Activated CD8-positive, alpha-beta memory T cell treated with anti-CD3 and anti-CD28 coated beads, Interleukin-2, amount 50 U/mL, for 1 hour (primary cell): ENCODE measurements around the gene NPDC1.
"Not testable (repeated sequence)": the region's sequence is repeated elsewhere in the genome, so short reads cannot be mapped to it uniquely, and the experiment has no call there.

Experiments used
- DNase-seq: peaks from one replicate; pipeline ENCODE4 v3.0.0-alpha.2; 2020; ENCODE audit errors: extremely low read depth

The NPDC1 gene

GRCh38 chr9:137074657-137075274, 28.8 kb upstream of the NPDC1 start:
- DNase-seq, result no peak

- DNase-seq, result no peak
These were observed 28.0 kb upstream of the NPDC1 start for GRCh38 chr9:137073992-137074399.

- DNase-seq, result no peak
These were observed 25.3 kb upstream of the NPDC1 start for GRCh38 chr9:137071282-137071681.

GRCh38 chr9:137070906-137071275, 24.9 kb upstream of the NPDC1 start:
- DNase-seq, result no peak

GRCh38 chr9:137070201-137070905, 24.4 kb upstream of the NPDC1 start, which contains the start of gene SAPCD2:
TSS of gene SAPCD2 (minus strand) at chr9:137070557. CDS start at chr9:137070460, 97 bp downstream.
- peak; percentile 63 for DNase-seq

GRCh38 chr9:137069508-137070091, 23.6 kb upstream of the NPDC1 start:
- DNase-seq, result no peak

- no peak for DNase-seq
These were observed 22.8 kb upstream of the NPDC1 start for GRCh38 chr9:137068539-137069507.

- DNase-seq, result peak; percentile 57
These were observed 22.0 kb upstream of the NPDC1 start for GRCh38 chr9:137067860-137068538.

GRCh38 chr9:137066096-137066861, 20.3 kb upstream of the NPDC1 start:
- no peak for DNase-seq

- no peak for DNase-seq
These were observed 19.5 kb upstream of the NPDC1 start for GRCh38 chr9:137065336-137065967.

- no peak for DNase-seq
These were observed 18.8 kb upstream of the NPDC1 start for GRCh38 chr9:137064880-137065164.

- DNase-seq, result no peak
These were observed 18.3 kb upstream of the NPDC1 start for GRCh38 chr9:137064027-137064879.

GRCh38 chr9:137063311-137064026, 17.5 kb upstream of the NPDC1 start:
- DNase-seq, result no peak

GRCh38 chr9:137062798-137063197, 16.8 kb upstream of the NPDC1 start:
- not testable (repeated sequence) for DNase-seq

- no peak for DNase-seq
These were observed 16.4 kb upstream of the NPDC1 start for GRCh38 chr9:137062384-137062783.

- DNase-seq, result no peak
These were observed 12.7 kb upstream of the NPDC1 start for GRCh38 chr9:137058521-137059234.

- DNase-seq, result no peak
These were observed 11.6 kb upstream of the NPDC1 start for GRCh38 chr9:137057545-137057944.
